GM21390 (cell line): ENCODE data around the gene PDLIM4.

Source experiments
- ATAC-seq: cut with Tn5 transposase; IDR thresholded peaks from one replicate; pipeline ENCODE4 v1.9.1; 2021; ENCODE audit not compliant: unreplicated experiment

PDLIM4 gene

DNA sequence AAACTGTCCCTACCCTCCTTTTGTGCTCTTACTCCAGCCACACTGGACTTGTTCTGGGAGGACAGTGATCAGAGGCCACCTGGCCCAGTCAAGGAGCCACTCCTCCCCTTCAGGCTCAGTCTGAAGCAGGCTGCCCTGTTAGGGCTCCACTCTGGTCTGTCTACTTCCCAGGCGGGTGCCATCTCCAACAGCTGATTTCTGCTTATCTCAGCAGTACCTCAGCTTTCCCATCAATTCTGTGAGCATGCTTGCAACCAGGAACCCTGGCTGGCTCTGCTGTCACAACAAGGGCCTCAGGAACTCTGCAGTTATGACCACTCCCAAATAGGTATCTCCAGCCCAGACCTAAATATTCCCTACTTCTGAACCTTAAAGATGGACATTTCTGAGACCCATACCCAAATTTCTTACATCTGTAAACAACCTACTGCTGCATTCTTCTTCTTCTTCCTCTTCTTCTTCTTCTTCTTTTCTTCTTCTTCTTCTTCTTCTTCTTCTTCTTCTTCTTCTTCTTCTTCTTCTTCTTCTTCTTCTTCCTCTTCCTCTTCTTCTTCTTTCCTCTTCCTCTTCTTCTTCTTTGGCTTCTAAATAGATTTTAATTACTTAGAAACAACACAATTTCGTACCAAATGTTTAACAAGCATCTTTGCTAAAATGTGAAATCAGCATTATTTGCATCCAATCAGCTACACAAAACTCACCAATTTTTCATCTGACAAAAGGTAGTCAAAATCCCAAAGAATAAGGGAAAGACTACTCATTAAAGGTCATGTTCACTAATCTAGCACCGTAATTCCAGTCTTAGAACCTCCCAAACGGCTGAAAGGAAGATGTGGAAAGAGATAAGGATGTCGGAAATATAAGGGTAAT, 23.1 kb downstream of the PDLIM4 start:
- ATAC-seq, result no peak

DNA sequence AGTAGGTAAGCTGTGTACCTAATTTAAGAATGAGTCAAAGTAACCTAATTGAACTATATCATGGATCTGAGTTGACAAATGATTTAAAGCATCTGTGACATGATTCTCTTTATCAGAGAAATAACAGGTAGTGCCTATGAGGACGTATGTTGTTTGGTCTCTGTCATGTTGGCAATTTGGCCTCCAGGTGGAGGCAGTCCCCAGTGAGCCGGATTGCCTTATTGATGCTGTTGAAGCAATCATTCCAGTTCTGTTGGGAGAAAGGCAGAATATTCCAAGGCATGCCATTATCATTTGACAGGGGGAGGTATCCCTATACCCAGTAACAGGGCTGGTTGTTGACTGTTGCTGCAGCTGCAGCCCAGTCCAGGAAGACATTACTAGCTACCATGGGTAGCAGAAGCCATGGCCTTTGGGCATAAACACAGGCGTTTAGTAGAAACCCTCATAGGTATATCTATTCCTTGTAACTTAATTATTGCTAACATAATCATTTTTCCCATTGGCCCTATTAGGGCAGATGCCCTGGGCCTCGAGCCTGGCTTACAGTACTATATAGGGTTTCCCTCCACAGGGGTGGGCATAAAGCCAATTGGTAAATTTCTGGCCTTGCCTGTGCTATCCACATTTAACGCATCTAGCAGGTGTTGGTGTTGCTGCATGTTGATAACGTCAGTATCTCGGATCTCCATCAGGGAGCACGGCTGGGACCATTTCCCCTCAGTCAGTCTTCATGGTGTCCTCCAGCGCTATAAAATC, 24.5 kb downstream of the PDLIM4 start:
- ATAC-seq, result no peak

DNA sequence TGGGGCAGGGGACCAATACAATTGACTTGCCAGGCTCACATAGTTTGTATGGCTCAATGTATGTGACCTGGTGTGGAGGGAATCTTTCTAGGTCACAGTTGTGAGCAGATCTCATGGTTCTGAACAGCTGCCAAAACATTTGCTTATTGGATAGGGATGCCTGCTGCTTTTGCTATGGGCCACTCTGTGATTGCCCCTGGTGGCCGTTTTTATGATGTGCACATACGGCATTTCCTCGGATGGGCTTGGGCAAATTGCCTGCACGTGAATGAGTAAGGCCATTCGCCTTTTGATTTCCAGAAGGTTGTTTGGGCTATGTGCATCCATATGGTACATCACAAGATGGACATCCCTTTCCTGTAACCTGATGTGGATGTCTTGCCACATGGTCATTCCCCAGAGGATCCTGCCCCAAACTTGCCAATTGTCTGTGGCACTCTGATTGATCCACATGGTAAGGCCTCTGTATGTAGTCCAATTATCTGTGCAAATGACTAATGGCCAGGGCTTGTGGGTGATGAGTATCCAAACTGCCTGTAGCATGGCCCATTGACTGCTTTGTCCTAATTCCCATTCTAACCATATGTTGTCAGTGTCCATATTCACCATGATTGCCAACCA, 26.0 kb downstream of the PDLIM4 start:
- ATAC-seq, result no peak

DNA sequence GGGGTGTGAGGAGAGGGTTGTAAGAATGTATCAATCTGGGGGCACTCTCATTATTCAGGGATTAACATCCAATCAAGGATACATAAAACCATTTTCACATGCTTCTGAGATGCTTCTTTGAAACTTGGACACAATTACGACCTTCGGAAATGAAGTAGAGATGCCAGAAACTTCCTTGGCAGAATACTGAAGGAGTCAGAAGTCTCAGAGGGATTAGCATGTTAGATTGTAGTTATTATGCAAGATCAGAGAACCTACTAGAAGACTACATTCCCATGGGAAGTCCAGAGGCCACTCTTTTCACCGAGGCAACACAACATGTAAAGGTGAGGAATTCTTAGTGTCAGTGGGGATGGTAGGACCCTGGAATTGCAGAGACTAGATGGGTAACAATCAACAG, 31.6 kb downstream of the PDLIM4 start:
- no peak for ATAC-seq

DNA sequence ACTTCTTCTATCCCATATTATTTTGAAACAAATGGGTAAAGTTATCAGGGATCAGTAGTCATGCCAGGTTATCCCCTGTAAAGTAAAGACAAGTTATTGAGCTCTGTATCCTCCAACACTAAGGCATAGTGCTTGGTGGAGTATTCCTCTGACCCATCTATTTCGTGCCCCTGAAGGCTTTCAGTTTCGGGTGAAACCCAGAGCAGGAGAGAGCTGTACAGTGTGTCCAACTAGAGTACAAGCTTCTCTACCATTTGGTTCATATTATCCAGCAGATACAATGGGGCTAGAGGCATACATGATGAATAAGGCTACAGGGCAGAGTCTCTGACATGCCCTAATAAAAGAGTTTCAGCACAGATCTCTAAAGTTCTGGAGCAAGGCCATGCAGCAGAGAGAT, 33.5 kb downstream of the PDLIM4 start:
- no peak for ATAC-seq

DNA sequence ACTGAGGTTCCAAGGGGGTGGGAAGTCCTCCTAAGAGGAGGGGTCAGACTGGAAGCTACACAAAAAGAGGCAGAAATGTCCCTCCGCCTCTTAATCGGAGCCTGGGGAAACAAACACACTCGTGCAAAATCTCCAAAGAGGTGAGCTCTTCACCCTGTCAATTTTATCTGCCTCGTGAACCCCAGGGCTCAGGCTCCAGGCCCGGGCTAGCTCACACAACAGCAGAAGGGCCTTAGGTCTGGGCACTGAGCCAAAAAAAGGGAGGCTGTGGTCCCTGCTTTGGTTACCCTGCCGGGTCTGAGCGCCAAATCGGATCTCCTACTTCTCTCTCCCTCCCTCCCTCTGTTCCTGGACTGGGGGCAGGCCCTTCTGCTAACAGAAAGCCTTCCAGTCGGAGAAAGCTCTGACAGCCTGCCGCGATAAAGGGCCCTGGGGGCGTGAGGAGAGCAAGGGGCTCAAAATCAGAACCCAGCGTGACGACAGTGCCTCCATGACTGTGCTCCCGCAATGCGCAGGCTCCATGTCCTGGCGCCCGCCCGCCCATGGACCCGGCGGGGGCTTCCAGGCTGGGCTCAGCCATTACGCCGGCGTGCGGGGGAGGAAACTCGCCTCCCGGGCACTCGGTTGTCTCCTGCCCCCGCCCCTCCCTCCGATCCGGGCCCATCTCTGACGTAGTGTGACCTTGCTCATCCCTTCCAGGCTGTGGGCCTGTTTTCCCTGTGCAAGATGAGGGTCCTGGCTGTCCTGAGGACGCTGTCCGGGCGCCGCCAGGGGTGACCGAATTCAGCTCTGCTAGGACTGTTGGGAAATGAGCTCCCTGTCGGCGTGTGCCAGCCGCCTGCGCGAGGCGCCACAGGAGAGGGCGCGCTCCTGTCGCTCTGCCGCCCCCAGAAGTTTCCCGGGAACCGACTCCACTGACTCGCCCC, 35.8 kb downstream of the PDLIM4 start:
- ATAC-seq, result peak; percentile 30

DNA sequence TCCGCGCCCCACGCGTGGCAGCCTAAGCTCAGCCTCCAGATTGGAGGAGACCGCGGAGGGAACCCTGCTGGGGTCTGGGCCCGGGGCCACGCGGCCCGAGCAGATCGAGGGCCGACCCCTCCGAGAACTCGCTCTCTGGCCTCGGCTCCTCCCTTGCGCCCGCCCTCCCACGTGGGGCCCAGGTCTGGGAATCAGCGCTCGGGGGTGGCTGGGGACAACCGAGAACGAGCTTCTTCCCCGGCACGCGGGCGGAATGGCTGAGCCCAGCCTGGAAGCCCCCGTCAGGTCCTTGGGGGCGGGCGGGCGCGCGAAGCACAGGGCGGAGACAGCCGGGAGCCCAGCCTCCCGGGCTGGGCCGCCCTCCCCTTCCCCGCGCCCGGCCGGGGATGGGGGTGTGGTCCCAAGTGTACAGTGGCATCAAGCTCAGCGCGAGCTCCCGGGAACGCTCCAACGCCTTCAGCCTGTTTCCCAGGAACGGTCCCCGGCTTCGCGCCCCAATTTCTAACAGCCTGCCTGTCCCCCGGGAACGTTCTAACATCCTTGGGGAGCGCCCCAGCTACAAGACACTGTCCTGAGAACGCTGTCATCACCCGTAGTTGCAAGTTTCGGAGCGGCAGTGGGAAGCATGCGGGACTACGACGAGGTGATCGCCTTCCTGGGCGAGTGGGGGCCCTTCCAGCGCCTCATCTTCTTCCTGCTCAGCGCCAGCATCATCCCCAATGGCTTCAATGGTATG, 36.7 kb downstream of the PDLIM4 start, which contains the start of gene SLC22A4:
Gene SLC22A4, plus strand, starts transcription at position 403 of the 736 bp plus-strand sequence. Its CDS starts 223 bp downstream, at position 626.
- ATAC-seq, result peak; percentile 66

DNA sequence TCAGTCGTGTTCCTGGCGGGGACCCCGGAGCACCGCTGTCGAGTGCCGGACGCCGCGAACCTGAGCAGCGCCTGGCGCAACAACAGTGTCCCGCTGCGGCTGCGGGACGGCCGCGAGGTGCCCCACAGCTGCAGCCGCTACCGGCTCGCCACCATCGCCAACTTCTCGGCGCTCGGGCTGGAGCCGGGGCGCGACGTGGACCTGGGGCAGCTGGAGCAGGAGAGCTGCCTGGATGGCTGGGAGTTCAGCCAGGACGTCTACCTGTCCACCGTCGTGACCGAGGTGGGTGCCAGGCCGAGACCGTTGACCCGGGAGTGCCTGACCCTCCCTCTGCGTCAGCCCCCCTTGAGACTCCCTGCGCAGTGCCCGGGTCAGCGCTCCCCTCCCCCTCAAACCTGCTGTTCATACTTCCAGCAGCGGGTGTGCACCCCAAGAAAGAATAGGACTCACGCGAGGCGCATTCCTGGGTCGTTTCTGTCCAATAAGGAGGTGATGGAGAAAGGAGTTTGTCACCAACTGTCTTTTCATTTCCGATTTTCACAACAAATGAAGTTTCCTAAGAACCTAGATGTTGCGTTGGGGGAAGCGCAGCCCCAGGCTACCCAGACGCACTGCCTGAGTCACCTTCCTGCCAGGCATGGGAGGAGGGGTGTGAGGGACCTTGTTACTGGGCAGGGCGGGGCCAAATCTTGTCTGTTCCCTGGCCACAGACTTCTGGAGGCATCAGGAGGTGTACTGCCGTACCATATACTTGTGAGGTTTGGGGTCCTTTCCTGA, 37.4 kb downstream of the PDLIM4 start:
- ATAC-seq, result no peak

DNA sequence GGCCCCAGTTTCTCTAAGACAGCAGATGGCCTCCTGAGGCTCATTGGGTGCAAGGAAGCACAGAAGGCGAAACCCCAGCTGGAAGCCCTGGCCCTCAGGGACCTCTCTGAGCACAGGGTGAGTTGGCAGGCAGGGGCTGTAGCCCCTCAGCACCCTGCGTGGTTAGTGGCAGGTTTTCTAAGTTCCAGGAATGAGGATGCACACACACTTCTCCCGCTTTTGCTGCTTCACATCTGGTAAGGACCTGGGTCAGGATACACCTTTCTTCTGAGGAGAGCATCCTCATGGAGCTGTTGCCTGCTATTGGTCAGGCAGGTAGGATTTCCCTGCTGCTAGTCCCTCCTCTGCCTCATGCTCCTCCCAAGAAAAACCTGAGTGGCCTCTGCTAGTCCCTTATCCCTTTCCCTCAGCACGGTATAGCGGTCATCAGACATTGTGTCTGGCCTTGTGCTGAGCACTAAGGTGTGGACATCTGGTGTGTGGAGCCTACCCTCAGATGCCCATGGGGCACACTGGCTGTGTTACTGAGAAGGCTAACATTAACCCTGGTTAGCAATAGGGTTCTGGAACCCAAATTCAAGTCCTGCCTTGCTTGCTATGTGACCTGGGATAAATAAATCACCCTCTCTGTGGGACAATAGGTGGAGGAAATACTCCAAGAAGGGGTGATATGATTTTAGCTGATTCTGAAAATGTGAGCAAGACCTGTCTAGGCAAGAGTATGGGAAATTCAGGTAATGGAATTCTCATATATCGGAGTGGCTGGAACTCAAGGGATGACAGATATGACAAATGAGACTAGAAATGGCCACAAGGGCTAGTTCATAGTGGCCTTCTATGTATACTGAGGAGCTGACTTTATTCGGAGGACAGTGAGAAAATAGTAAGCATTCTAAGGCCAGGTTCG, 38.3 kb downstream of the PDLIM4 start:
- ATAC-seq, result no peak

DNA sequence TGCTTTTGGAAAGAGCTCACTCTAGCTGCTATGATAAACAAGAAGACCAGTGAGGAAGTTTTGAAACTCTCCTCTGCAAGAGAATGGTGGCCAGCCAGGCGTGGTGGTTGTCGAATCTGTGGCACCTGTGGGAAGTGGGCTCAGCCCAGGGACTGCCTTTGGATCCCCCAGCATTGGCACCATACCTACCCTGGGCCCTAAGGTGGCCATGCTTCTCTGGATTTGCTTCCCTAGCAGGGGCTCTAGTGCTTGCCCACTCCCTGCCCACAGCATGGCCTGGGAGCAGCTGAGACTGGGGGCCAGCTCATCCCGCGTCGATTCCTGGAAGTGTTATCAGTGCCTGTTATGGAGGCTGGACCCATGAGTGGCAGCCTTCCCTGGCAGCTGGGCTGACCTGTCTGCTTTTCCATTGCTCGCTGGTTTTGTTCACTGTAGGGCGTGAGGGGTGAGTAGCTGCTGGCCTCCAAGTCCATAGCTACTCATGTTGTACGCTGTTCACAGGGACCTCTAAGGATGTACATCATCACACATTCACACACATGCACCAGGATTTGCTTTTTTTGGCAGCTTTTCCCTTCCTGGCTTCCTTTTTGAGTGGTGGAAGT, 39.0 kb downstream of the PDLIM4 start:
- ATAC-seq, result no peak

DNA sequence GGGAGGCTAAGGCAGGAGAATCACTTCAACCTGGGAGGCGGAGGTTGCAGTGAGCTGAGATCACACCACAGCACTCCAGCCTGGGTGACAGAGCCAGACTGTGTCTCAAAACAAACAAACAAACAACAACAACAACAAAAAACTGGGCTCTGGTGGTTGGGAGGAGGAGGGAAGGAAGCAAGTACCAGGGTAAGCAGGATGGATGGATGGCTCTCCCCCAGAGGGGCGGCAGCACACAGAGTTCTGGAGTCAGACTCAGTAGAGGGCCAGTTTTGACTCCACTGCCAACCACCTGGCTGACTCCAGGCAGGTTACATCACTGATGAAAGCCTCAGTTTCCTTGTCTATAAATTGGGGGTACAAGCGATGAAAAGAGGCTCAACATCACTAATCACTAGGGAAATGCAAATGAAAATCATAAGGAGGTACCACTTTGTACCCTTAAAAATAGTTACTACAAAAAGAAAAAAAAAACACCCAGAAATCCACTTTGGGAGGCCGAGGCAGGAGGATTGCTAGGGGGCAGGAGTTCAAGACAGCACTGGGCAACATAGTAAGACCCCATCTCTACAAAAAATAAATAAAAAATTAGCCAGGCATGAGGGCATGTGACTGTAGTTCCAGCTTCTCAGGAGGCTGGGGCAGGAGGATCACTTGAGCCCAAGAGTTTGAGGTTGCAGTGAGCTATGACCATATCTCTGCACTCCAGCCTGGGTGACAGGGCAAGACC, 39.9 kb downstream of the PDLIM4 start:
- no peak for ATAC-seq

DNA sequence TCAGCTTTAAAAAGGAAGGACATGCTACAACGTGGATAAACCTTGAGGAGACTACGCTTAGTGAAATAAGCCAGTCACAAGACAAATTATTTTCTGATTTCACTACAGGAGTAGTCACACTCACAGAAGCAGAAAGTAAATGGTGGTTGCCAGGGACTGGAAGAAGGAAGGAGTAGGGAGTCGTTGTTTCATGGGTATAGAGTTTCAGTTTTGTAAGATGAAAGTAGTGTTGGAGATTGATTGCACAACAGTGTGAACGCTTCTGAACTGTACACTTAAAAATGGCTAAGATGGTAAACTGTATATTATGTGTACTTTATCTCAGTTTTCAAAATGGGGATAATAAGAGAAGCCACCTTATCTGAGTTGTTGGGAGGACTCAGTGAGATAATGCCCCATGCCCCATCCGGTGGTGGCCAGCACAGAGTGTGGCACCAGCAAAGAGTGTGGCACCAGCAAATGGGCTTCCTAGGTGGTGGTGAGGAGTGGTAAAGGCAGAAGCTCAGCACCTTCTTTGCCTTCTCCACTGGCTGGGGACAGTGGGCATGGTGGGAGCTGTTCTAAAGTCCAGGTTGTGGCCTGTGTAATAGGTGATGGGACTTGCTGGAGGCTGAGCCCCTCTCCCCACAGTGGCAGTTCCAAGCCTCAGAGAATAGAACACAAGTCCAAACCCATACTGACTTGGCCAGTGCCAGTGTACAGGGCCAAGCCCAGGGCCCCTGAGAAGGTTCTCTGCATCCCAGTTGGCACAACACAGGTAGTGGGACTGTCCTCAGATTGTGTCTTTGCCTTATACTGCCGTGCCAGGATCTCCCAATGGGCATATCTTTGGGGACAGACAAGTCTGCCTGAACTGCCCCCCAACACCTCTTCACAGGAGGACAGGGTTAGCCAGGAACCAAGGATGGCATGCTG, 41.1 kb downstream of the PDLIM4 start:
- ATAC-seq, result no peak

DNA sequence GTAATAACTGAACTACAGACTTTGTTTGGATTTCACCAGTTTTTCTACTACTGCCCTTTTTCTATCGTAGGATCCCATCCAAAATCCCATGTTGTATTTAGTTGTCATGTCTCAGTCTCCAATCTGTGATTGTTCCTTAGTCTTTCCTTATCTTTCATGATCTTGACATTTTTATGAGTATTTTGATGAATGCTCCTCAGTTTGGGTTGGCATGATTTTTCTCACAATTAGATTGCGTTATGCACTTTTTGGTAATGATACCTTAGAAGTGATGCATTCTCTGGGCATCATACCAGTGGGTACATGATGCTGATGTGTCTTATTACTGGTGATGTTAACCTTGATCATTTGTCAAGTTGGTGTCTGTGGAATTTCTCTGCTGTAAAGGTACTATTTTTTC, 42.4 kb downstream of the PDLIM4 start:
- no peak for ATAC-seq

DNA sequence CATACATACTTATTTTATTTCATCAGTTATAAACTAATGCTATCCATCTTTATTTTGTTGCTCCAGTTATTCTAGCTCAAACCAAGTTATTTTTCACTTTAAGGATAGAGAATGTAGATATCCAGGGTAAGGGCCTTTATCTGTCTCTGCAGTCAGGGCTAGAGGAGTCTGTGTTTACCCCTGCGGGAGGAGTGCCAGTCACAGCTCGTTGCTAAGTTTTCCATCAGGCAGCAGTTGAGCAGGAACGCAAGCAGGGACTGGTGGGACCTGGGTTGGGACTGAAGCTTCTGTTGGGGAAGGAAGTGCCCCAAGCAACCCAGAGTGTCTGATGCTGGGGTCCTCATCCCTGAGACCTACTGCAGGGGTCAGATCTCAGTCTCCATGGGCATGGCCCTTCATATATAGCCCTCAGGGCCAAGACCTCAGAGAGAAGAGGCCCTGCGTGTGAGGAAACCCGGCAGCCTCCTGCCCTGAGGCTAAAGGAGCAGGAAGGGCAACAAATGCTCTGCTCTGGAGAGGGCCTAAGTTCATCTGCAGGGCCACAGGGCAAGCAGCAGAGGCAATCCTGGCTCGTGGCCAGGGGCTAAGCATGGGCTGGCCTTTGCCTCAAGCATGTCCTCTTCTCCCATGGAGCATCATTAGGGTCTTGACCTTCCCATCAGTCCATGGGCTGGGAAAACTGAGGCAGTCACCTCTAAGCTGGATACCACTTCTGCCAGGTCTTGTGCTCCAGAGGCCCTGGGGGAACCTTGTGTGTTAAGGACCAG, 43.3 kb downstream of the PDLIM4 start:
- no peak for ATAC-seq
